SU-DHL-6 (cell line): ENCODE results near the gene NPAT.
A peak's percentile ranks its signal among the peaks of the same experiment; 100 is the strongest.
"Not testable (repeated sequence)": the region's sequence is repeated elsewhere in the genome, so short reads cannot be mapped to it uniquely, and the experiment has no call there.

Experiments used
- H2AFZ ChIP-seq: fragments of 200-600 bp; sonication (generic); 2 replicates; pipeline ENCODE4 v1.6.1; 2014; ENCODE audit warnings: low read depth, mild to moderate bottlenecking, moderate library complexity, mixed read lengths, antibody characterized with exemption, low read length; ENCODE audit not compliant: severe bottlenecking
- H3F3A ChIP-seq: fragments of 200-600 bp; shearing (Covaris generic); 2 replicates; pipeline ENCODE4 v1.6.0; 2016; ENCODE audit warnings: antibody characterized with exemption, mild to moderate bottlenecking; ENCODE audit not compliant: insufficient read depth
- H3K27ac ChIP-seq: fragments of 200-600 bp; sonication (generic); 2 replicates; pipeline ENCODE4 v1.5.1; 2016; ENCODE audit warnings: low read depth, mild to moderate bottlenecking, low read length, moderate library complexity, mixed read lengths
- H3K27me3 ChIP-seq: fragments of 200-600 bp; sonication (generic), shearing (Covaris generic); 2 replicates; pipeline ENCODE4 v1.6.0; 2014; ENCODE audit warnings: mild to moderate bottlenecking, low read length
- H3K36me3 ChIP-seq: fragments of 200-600 bp; sonication (generic); 2 replicates; pipeline ENCODE4 v1.6.1; 2014; ENCODE audit warnings: mild to moderate bottlenecking, low read length, mixed read lengths
- H3K4me2 ChIP-seq: fragments of 300-600, 200-600 bp; shearing (Covaris generic), sonication (generic); 2 replicates; pipeline ENCODE4 v1.6.0; 2014; ENCODE audit warnings: low read length, low read depth, mild to moderate bottlenecking; ENCODE audit not compliant: poor library complexity, severe bottlenecking
- H3K4me3 ChIP-seq: fragments of 200-600 bp; sonication (generic); 2 replicates; pipeline ENCODE4 v1.5.1; 2014; ENCODE audit warnings: antibody characterized with exemption, low read length, mild to moderate bottlenecking, mixed read lengths; ENCODE audit not compliant: insufficient read depth, poor library complexity, severe bottlenecking
- H3K79me2 ChIP-seq: fragments of 200-600 bp; sonication (generic); 2 replicates; pipeline ENCODE4 v1.6.1; 2014; ENCODE audit warnings: mild to moderate bottlenecking, low read length, moderate library complexity; ENCODE audit not compliant: insufficient read depth
- H3K9ac ChIP-seq: fragments of 200-600 bp; sonication (generic); 2 replicates; pipeline ENCODE4 v1.7.0; 2014; ENCODE audit warnings: mild to moderate bottlenecking, low read length
- H3K9me2 ChIP-seq: fragments of 200-600 bp; sonication (generic); replicated peaks from 2 replicates; pipeline ENCODE4 v1.6.1; 2014; ENCODE audit warnings: low read length; ENCODE audit not compliant: insufficient read depth
- H3K9me3 ChIP-seq: fragments of 200-600 bp; sonication (generic); 2 replicates; pipeline ENCODE4 v1.6.1; 2014; ENCODE audit warnings: low read length, mixed read lengths; ENCODE audit not compliant: insufficient read depth
- H4K20me1 ChIP-seq: fragments of 200-600 bp; sonication (generic); 2 replicates; pipeline ENCODE4 v1.6.1; 2014; ENCODE audit warnings: low read depth, mild to moderate bottlenecking, antibody characterized with exemption, low read length, moderate library complexity, mixed read lengths
- CTCF ChIP-seq: fragments of 200-600 bp; sonication (generic); IDR thresholded peaks from one replicate; pipeline ENCODE4 v1.5.1; 2017; ENCODE audit warnings: antibody characterized with exemption, mild to moderate bottlenecking, low read length, moderate library complexity; ENCODE audit not compliant: insufficient read depth, poor library complexity, severe bottlenecking
- EZH2phosphoT487 ChIP-seq: fragments of 200-600 bp; sonication (generic), shearing (Covaris generic); conservative IDR thresholded peaks from 2 replicates; pipeline ENCODE4 v1.6.1; 2018; ENCODE audit warnings: mild to moderate bottlenecking, antibody characterized with exemption, low read length, moderate library complexity, mixed read lengths

NPAT gene

DNA sequence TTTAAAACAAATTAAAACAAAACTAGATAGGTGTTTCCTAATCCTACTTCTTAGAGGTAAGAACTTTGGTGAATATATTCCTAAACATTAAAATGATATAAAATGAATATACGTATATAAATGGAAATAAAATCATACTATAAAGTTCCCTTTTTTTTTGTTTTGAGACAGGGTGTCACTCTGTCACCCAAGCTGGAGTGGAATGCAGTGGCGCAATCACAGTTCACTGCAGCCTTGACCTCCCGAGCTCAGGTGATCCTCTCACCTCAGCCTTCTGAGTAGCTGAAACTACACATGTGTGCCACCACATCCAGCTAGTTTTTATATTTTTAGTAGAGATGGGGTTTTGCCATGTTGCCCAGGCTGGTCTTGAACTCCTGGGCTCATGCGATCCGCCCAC, 44.9 kb downstream of the NPAT start:
- H3K9me3 ChIP-seq: no peaks in the 10 kb centered on the region
- H3K4me2 ChIP-seq: peak overlapping the region; percentile 46
- H2AFZ ChIP-seq: no peak overlapping the region
- no peak overlapping the region for H3K9ac ChIP-seq
- TF ChIP-seq CTCF (no peak), EZH2phosphoT487 (no peak)
- no peaks in the 10 kb centered on the region for H3K27me3 ChIP-seq
- H3K79me2 ChIP-seq: no peaks in the 10 kb centered on the region
- H3K4me3 ChIP-seq: no peak overlapping the region
- peaks cover 15% of the 10 kb centered on the region for H3K36me3 ChIP-seq
- no peaks in the 10 kb centered on the region for H4K20me1 ChIP-seq
- peak overlapping the region; percentile 74; the same call in 1 of the 2 replicates for H3K27ac ChIP-seq
- peaks cover 27% of the 10 kb centered on the region for H3F3A ChIP-seq
- no peaks in the 10 kb centered on the region for H3K9me2 ChIP-seq

DNA sequence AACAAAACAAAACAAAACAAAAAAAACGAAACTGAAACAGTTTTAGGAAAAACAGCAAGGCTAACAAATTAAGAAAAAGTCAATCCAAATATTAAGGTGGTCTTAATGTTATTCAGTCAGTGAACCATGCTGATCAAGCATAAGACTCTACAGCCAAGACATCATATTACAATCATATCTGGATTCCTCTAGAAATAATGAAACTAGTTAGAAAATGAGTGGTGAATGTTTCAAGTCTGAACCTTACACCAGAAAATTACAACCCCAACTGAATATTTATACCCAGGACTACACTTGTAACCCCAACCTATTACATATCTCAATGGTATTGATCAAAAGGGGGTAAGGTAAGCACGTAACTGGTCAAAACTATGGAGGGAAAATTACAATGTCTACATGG, 52.3 kb downstream of the NPAT start:
- peaks cover 12% of the 10 kb centered on the region for H3F3A ChIP-seq
- peaks cover 44% of the 10 kb centered on the region for H3K36me3 ChIP-seq
- H3K4me3 ChIP-seq: no peak overlapping the region
- H3K9ac ChIP-seq: no peak overlapping the region
- H2AFZ ChIP-seq: no peak overlapping the region
- no peaks in the 10 kb centered on the region for H3K9me3 ChIP-seq
- no peaks in the 10 kb centered on the region for H3K9me2 ChIP-seq
- H3K27me3 ChIP-seq: no peaks in the 10 kb centered on the region
- TF ChIP-seq EZH2phosphoT487: no peak
- no peak for TF ChIP-seq CTCF
- H3K4me2 ChIP-seq: no peak overlapping the region
- H4K20me1 ChIP-seq: no peaks in the 10 kb centered on the region
- H3K27ac ChIP-seq: no peak overlapping the region
- H3K79me2 ChIP-seq: no peaks in the 10 kb centered on the region

DNA sequence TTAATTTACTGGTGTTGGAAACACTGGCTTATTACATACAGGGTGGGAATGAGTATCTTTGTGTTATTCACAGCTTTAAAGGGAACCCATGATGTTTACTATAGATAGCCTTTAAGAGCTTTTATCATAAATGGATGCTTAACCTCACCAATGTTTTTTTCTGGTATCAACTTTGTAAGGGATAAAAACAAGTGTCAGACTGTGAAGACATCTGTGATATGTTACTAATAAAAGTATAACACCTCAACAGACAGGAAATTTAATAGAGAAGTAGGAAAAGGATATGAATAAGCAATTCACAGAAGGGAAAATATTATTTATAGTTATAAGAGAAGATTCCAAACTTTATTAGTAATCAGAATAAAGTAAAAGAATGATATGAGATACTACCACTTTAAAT, 54.8 kb downstream of the NPAT start:
- Histone ChIP-seq H3K4me3 (no peak overlapping the region), H3K27ac (no peak overlapping the region), H2AFZ (no peak overlapping the region), H3K9me2 (no peaks in the 10 kb centered on the region), H3K79me2 (no peaks in the 10 kb centered on the region), H3K9ac (no peak overlapping the region), H3K9me3 (no peaks in the 10 kb centered on the region), H3F3A (no peaks in the 10 kb centered on the region; the same call in 1 of the 2 replicates), H4K20me1 (no peaks in the 10 kb centered on the region; the same call in 1 of the 2 replicates), H3K36me3 (peaks cover 52% of the 10 kb centered on the region), H3K4me2 (no peak overlapping the region), H3K27me3 (no peaks in the 10 kb centered on the region)
- TF ChIP-seq EZH2phosphoT487 (no peak), CTCF (no peak)

GRCh38 chr11:108162878-108163277, 59.6 kb downstream of the NPAT start:
- H3K27me3 ChIP-seq, H3K4me3 ChIP-seq, H3K9me3 ChIP-seq, H3K27ac ChIP-seq, H3K4me2 ChIP-seq, H3K9me2 ChIP-seq, H2AFZ ChIP-seq, H4K20me1 ChIP-seq, H3K9ac ChIP-seq, H3K79me2 ChIP-seq: not testable (repeated sequence)
- peaks cover 56% of the 10 kb centered on the region for H3K36me3 ChIP-seq
- peaks cover 19% of the 10 kb centered on the region for H3F3A ChIP-seq
